ENCODE results near the gene MYLK2. TPM values are rescaled to one million over a fixed set of nuclear protein-coding genes. Genes with fewer than 3 reads are reported as not detected.
A peak's percentile ranks its signal among the peaks of the same experiment; 100 is the strongest.
"Not testable (repeated sequence)": the region's sequence is repeated elsewhere in the genome, so short reads cannot be mapped to it uniquely, and the experiment has no call there.

The MYLK2 gene
- polyA plus RNA-seq, 4 donors: 0.27 to 0.30 (median 0.28) TPM; not detected in 1

DNA sequence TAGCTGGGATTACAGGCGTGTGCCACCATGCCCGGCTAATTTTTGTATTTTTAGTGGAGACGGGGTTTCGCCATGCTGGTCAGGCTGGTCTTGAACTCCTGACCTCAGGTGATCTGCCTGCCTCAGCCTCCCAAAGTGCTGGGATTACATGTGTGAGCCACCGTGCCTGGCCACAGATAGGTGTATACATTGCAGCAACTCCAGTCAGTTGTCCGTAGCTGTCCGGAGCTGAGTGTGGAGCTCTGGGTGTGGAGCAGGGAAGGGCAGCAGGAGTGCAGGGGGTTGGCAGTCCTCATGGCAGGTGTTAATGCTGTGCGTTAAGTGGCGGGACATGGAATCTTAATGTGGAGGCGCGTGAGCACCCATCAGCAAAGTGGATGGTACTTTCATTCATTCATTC, 8.9 kb downstream of the MYLK2 start:
- H3K36me3 ChIP-seq (ENCODE audit: control insufficient read depth in 3 of 3, insufficient read depth in 2 of 3, low read depth in 1 of 3, low read length in 3 of 3); H3K9me3 ChIP-seq (ENCODE audit: control insufficient read depth in 2 of 2, insufficient read depth in 1 of 2, low read depth in 1 of 2, low read length in 1 of 2); DNase-seq; FAIRE-seq; H3K4me3 ChIP-seq (ENCODE audit: low read depth in 1 of 3, low read length in 3 of 3); H3K27me3 ChIP-seq (ENCODE audit: control insufficient read depth in 3 of 3, insufficient read depth in 3 of 3, low read length in 3 of 3); H3K4me1 ChIP-seq (ENCODE audit: control insufficient read depth in 3 of 3, insufficient read depth in 2 of 3, low read depth in 1 of 3, low read length in 2 of 3); H3K27ac ChIP-seq (ENCODE audit: low read depth in 1 of 3, low read length in 2 of 3): not testable (repeated sequence)
- WGBS, 3 donors: 85 to 96% (median 92%) methylated on average over 11 of the region's 11 CpGs

DNA sequence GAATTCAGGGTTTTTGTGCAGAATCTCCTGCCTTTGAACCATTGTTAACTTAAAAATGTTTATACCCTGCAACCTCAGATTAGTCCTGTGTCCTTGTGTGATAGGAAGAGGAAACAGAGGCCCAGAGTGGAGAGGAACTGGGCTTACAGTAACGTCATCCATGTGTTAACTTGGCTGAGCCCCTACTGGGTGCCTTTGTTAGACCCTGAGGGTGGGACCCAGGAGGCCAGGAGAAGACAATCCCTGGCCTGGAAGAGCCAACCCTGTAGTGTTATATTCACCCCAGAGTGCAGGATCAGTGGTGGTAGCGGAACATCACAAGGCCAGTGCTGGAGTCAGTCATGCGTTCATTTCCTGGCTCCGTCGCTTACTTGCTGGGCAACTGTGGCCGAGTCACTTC, 10.6 kb downstream of the MYLK2 start:
- no peaks in the 10 kb centered on the region for H3K9me3 ChIP-seq (ENCODE audit: control insufficient read depth in 2 of 2, insufficient read depth in 1 of 2, low read depth in 1 of 2, low read length in 1 of 2)
- H3K36me3 ChIP-seq (ENCODE audit: control insufficient read depth in 3 of 3, insufficient read depth in 2 of 3, low read depth in 1 of 3, low read length in 3 of 3): no peaks in the 10 kb centered on the region
- no peak for FAIRE-seq
- no peak overlapping the region for H3K27ac ChIP-seq (ENCODE audit: low read depth in 1 of 3, low read length in 2 of 3)
- no peak overlapping the region for H3K4me3 ChIP-seq (ENCODE audit: low read depth in 1 of 3, low read length in 3 of 3)
- 82 to 88% (median 85%) methylated on average over 6 of the region's 6 CpGs for WGBS, 3 donors
- DNase-seq: no peak
- H3K4me1 ChIP-seq (ENCODE audit: control insufficient read depth in 3 of 3, insufficient read depth in 2 of 3, low read depth in 1 of 3, low read length in 2 of 3): no peaks in the 10 kb centered on the region
- no peaks in the 10 kb centered on the region for H3K27me3 ChIP-seq (ENCODE audit: control insufficient read depth in 3 of 3, insufficient read depth in 3 of 3, low read length in 3 of 3)

DNA sequence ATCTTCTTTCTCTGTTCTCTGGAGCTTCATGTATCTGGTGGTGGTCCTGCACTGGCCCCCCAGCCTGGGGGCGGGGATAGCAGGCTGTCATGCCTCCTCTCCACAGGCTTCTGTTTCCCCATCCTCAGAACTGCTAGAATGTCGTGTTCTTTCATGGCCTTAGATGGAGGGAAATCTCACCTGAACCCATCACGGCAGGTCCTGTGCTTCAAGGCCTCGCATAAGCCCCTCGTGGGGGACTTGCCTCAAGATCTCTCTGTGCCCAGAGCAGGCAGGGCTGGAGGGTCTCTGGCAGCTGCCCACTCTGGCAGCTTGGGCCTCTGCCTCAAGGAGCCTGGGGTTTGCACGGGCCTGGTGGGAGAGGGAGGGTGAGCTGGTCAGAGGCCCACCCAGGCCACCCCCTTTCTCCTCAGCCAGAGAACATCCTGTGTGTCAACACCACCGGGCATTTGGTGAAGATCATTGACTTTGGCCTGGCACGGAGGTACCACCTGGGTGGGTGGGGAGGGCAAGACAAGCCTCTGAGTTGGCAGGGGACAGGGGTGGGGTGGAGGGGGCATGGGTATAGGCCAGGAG, 11.3 kb downstream of the MYLK2 start:
- no peaks in the 10 kb centered on the region for H3K9me3 ChIP-seq (ENCODE audit: control insufficient read depth in 2 of 2, insufficient read depth in 1 of 2, low read depth in 1 of 2, low read length in 1 of 2)
- peaks cover 0 to 2% (median 0%) of the 10 kb centered on the region in 3 donors for H3K4me1 ChIP-seq (ENCODE audit: control insufficient read depth in 3 of 3, insufficient read depth in 2 of 3, low read depth in 1 of 3, low read length in 2 of 3)
- no peaks in the 10 kb centered on the region for H3K27me3 ChIP-seq (ENCODE audit: control insufficient read depth in 3 of 3, insufficient read depth in 3 of 3, low read length in 3 of 3)
- H3K27ac ChIP-seq (ENCODE audit: low read depth in 1 of 3, low read length in 2 of 3): no peak overlapping the region
- 73 to 87% (median 83%) methylated on average over 8 of the region's 8 CpGs for WGBS, 3 donors
- H3K4me3 ChIP-seq (ENCODE audit: low read depth in 1 of 3, low read length in 3 of 3): no peak overlapping the region
- no peak for FAIRE-seq
- H3K36me3 ChIP-seq (ENCODE audit: control insufficient read depth in 3 of 3, insufficient read depth in 2 of 3, low read depth in 1 of 3, low read length in 3 of 3): no peaks in the 10 kb centered on the region
- DNase-seq: no peak

DNA sequence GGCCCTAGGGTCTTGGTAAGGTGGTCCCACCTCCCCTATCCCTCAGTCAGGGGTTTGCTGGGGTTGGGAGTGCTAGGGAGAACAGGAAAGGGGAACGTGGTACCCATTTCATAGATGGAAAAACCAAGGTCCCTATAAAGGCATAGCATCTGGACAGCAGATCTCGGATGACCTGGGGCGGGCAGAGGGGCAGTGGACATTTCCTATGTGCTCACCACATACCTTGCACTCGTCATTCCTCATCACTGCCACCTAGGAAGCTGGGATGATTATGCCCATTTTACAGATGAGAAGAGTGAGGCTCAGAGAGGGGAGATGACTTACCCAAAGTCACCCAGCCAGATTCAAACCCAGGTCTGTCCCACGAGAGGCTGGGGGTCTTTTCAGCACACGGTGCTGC, 12.1 kb downstream of the MYLK2 start:
- DNase-seq (no peak), FAIRE-seq (no peak)
- H3K27me3 ChIP-seq (ENCODE audit: control insufficient read depth in 3 of 3, insufficient read depth in 3 of 3, low read length in 3 of 3): no peaks in the 10 kb centered on the region
- no peaks in the 10 kb centered on the region for H3K9me3 ChIP-seq (ENCODE audit: control insufficient read depth in 2 of 2, insufficient read depth in 1 of 2, low read depth in 1 of 2, low read length in 1 of 2)
- H3K36me3 ChIP-seq (ENCODE audit: control insufficient read depth in 3 of 3, insufficient read depth in 2 of 3, low read depth in 1 of 3, low read length in 3 of 3): no peaks in the 10 kb centered on the region
- H3K4me1 ChIP-seq (ENCODE audit: control insufficient read depth in 3 of 3, insufficient read depth in 2 of 3, low read depth in 1 of 3, low read length in 2 of 3): peaks cover 0 to 9% (median 0%) of the 10 kb centered on the region in 3 donors
- H3K27ac ChIP-seq (ENCODE audit: low read depth in 1 of 3, low read length in 2 of 3): no peak overlapping the region
- H3K4me3 ChIP-seq (ENCODE audit: low read depth in 1 of 3, low read length in 3 of 3): no peak overlapping the region
- WGBS, 3 donors: 81 to 90% (median 83%) methylated on average over 6 of the region's 6 CpGs

DNA sequence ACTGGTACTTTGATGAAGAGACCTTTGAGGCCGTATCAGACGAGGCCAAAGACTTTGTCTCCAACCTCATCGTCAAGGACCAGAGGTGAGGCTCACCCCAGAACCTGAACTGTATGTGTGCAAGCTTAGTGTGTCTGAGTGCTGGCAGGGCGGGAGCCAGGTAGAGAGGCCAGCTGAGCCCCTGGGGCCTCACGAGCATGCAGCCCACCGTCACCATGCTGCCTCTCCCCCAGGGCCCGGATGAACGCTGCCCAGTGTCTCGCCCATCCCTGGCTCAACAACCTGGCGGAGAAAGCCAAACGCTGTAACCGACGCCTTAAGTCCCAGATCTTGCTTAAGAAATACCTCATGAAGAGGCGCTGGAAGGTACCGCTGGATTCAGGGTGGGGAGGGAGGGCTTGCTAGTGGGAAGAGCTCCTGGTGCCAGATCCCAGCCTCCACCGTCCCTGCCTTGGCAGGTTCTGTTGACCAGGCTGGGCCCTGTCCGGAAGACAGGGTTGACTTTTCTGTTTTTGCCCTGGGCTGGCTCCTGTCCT, 12.7 kb downstream of the MYLK2 start:
- H3K27me3 ChIP-seq (ENCODE audit: control insufficient read depth in 3 of 3, insufficient read depth in 3 of 3, low read length in 3 of 3): no peaks in the 10 kb centered on the region
- H3K27ac ChIP-seq (ENCODE audit: low read depth in 1 of 3, low read length in 2 of 3): no peak overlapping the region
- H3K9me3 ChIP-seq (ENCODE audit: control insufficient read depth in 2 of 2, insufficient read depth in 1 of 2, low read depth in 1 of 2, low read length in 1 of 2): no peaks in the 10 kb centered on the region
- WGBS, 3 donors: 73 to 88% (median 84%) methylated on average over 16 to 17 of the region's 17 CpGs
- DNase-seq (no peak), FAIRE-seq (no peak)
- H3K4me3 ChIP-seq (ENCODE audit: low read depth in 1 of 3, low read length in 3 of 3): no peak overlapping the region
- peaks cover 0 to 11% (median 0%) of the 10 kb centered on the region in 3 donors for H3K4me1 ChIP-seq (ENCODE audit: control insufficient read depth in 3 of 3, insufficient read depth in 2 of 3, low read depth in 1 of 3, low read length in 2 of 3)
- H3K36me3 ChIP-seq (ENCODE audit: control insufficient read depth in 3 of 3, insufficient read depth in 2 of 3, low read depth in 1 of 3, low read length in 3 of 3): no peaks in the 10 kb centered on the region

DNA sequence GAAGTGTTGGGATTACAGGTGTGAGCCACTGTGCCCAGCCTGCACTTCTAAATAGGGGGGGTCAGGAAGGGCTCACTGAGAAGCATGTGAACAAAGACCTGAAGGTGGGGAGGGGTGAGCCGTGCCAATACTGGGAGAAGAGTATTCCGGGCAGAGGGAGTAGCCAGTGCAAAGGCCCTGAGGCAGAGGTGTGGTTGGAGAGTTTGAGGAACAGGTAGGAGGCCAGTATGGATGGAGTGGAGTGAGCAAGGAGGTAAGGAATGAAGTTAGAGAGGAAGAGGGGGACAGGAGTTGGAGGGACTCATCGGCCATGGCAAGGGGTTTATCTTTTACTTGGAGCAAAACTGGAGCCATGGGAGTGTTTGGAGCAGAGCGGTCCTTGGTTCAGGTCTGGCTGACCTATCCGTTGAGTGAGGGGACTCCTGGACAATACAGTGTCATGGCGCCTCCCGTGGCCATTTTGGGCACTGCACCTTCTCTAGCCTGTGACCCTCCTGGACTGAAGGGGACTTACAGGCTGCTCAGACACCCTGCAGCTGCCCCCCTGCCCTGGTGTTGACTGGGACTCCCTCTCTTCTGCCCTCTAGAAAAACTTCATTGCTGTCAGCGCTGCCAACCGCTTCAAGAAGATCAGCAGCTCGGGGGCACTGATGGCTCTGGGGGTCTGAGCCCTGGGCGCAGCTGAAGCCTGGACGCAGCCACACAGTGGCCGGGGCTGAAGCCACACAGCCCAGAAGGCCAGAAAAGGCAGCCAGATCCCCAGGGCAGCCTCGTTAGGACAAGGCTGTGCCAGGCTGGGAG, 14.2 kb downstream of the MYLK2 start:
- H3K27me3 ChIP-seq (ENCODE audit: control insufficient read depth in 3 of 3, insufficient read depth in 3 of 3, low read length in 3 of 3): no peaks in the 10 kb centered on the region
- FAIRE-seq: no peak
- DNase-seq: peak; percentile 18 to 55
- H3K27ac ChIP-seq (ENCODE audit: low read depth in 1 of 3, low read length in 2 of 3): no peak overlapping the region
- H3K4me3 ChIP-seq (ENCODE audit: low read depth in 1 of 3, low read length in 3 of 3): no peak overlapping the region
- H3K9me3 ChIP-seq (ENCODE audit: control insufficient read depth in 2 of 2, insufficient read depth in 1 of 2, low read depth in 1 of 2, low read length in 1 of 2): no peaks in the 10 kb centered on the region
- H3K36me3 ChIP-seq (ENCODE audit: control insufficient read depth in 3 of 3, insufficient read depth in 2 of 3, low read depth in 1 of 3, low read length in 3 of 3): no peaks in the 10 kb centered on the region
- 54 to 62% (median 60%) methylated on average over 14 of the region's 14 CpGs for WGBS, 3 donors
- H3K4me1 ChIP-seq (ENCODE audit: control insufficient read depth in 3 of 3, insufficient read depth in 2 of 3, low read depth in 1 of 3, low read length in 2 of 3): peaks cover 0 to 11% (median 0%) of the 10 kb centered on the region in 3 donors

DNA sequence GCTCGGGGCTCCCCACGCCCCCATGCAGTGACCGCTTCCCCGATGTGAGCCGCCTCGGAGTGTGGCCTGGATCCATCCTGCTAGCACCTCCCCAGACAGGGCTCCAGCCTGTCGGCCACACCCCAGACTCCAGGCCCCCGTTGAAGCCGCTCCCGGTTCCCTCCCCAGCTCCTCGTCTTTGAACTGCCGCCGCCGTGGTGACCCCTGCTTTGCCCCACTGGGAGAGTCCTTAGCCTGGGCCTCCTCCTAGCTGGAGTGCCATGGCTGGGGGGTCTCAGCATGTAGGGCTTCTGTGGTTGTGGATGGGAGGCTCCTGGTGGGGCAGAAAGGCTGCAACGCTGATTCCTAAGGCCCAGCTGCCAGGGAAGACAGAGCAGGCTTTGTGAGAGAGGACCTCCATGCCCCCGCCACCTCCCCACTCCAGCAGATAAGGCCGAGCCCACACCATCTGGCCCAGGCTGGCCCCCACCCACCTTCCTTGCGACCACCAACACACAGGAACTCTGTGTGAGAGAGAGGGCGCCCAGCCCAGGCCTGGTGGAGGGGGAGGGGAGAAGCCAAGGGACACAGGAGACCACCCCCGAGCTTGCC, 14.9 kb downstream of the MYLK2 start:
- Histone ChIP-seq H3K36me3 (ENCODE audit: control insufficient read depth in 3 of 3, insufficient read depth in 2 of 3, low read depth in 1 of 3, low read length in 3 of 3) (no peaks in the 10 kb centered on the region), H3K27ac (ENCODE audit: low read depth in 1 of 3, low read length in 2 of 3) (no peak overlapping the region), H3K9me3 (ENCODE audit: control insufficient read depth in 2 of 2, insufficient read depth in 1 of 2, low read depth in 1 of 2, low read length in 1 of 2) (no peaks in the 10 kb centered on the region), H3K27me3 (ENCODE audit: control insufficient read depth in 3 of 3, insufficient read depth in 3 of 3, low read length in 3 of 3) (no peaks in the 10 kb centered on the region), H3K4me3 (ENCODE audit: low read depth in 1 of 3, low read length in 3 of 3) (no peak overlapping the region), H3K4me1 (ENCODE audit: control insufficient read depth in 3 of 3, insufficient read depth in 2 of 3, low read depth in 1 of 3, low read length in 2 of 3) (peaks cover 0 to 11% (median 0%) of the 10 kb centered on the region in 3 donors)
- FAIRE-seq: no peak
- DNase-seq: no peak
- 38 to 65% (median 58%) methylated on average over 19 to 20 of the region's 20 CpGs for WGBS, 3 donors

DNA sequence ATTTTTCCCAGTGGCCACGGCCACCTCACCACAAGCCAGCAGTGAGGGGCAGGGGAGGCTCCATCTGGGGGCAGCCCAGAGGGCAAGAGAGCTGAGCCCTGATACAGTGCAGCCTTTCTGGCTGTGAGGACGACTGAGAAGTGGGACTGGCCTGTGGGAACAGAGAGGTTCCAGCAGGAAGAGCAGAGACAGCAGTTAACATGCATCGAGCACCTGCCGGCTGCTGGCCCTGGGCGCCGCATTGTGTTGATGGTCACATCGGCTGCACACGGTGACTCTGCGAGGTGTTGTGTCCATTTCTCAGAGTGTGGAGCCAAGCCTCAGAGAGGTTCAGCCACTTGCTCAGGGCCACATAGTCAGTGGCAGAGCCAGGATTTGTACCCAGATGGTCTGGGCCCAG, 16.4 kb downstream of the MYLK2 start:
- no peaks in the 10 kb centered on the region for H3K36me3 ChIP-seq (ENCODE audit: control insufficient read depth in 3 of 3, insufficient read depth in 2 of 3, low read depth in 1 of 3, low read length in 3 of 3)
- DNase-seq (no peak), FAIRE-seq (no peak)
- no peak overlapping the region for H3K4me3 ChIP-seq (ENCODE audit: low read depth in 1 of 3, low read length in 3 of 3)
- 78 to 80% (median 78%) methylated on average over 9 of the region's 9 CpGs for WGBS, 3 donors
- H3K27me3 ChIP-seq (ENCODE audit: control insufficient read depth in 3 of 3, insufficient read depth in 3 of 3, low read length in 3 of 3): no peaks in the 10 kb centered on the region
- no peaks in the 10 kb centered on the region for H3K9me3 ChIP-seq (ENCODE audit: control insufficient read depth in 2 of 2, insufficient read depth in 1 of 2, low read depth in 1 of 2, low read length in 1 of 2)
- H3K4me1 ChIP-seq (ENCODE audit: control insufficient read depth in 3 of 3, insufficient read depth in 2 of 3, low read depth in 1 of 3, low read length in 2 of 3): peaks cover 0 to 11% (median 0%) of the 10 kb centered on the region in 3 donors
- no peak overlapping the region for H3K27ac ChIP-seq (ENCODE audit: low read depth in 1 of 3, low read length in 2 of 3)
